Nephron progenitor cell (in vitro differentiated cells): ENCODE measurements around the gene CHMP1A.

Experiments
- DNase-seq: peaks from one replicate; pipeline ENCODE4 v3.0.0; 2021
- H3K27ac Mint-ChIP-seq: 2 replicates; pipeline ENCODE4 v1.8.0; 2021; ENCODE audit warnings: mild to moderate bottlenecking, moderate library complexity, mixed read lengths
- H3K27me3 Mint-ChIP-seq: 2 replicates; pipeline ENCODE4 v1.8.0; 2021; ENCODE audit warnings: mild to moderate bottlenecking, low read depth, mixed read lengths; ENCODE audit not compliant: poor library complexity
- H3K36me3 Mint-ChIP-seq: 2 replicates; pipeline ENCODE4 v1.8.0; 2021; ENCODE audit warnings: low read depth, mixed read lengths
- H3K4me1 Mint-ChIP-seq: 2 replicates; pipeline ENCODE4 v1.8.0; 2021; ENCODE audit warnings: mixed read lengths
- H3K4me3 Mint-ChIP-seq: 2 replicates; pipeline ENCODE4 v1.8.0; 2021; ENCODE audit warnings: mild to moderate bottlenecking, moderate library complexity, mixed read lengths
- H3K9me3 Mint-ChIP-seq: 2 replicates; pipeline ENCODE4 v1.8.0; 2021; ENCODE audit warnings: mild to moderate bottlenecking, moderate library complexity, mixed read lengths
- TF ChIP-seq, protein P1 (sequence below): fragments of 200-600 bp; sonication (generic); IDR thresholded peaks from 2 replicates; pipeline ENCODE4 v1.5.0; 2021; ENCODE audit warnings: antibody characterized with exemption

Gene CHMP1A

DNA sequence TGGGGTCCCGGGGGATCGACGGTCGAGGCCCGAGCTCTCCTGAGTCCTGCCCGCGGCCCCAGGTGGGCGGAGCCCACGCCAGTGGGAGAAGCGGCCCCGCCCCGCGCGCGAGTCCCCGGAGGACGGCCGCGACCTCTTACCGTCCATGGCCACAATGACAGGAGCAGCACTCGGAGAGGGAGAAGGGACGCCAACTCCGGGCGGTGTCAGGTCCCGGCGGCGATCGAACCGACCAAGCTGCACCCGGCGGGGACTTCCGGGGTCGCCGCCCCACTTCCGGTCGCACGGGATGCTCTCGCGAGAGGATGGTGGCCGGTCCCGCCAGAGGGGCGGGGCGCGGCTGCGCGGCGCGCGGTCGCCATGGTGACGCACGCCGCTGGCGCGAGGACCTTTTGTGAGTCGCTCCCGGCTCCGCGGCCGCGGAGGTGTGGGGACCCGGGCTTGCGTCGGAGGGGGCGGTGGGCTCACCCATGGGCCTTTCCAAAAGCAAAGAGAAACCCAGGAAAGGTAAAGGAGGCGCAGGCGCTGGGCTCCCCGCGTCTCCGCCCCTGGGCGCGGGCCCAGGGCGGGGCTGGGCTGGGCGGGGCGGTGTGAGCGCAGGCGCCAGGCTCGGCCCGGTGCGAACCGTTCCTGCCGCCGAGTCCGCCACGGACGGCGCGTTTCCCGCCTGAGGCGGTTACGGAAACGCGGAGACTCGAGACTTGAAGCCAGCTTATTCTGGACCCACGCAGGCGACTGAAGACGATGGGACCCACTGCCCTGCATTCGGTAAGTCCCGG lies at the start of gene CHMP1A, which contains the start of gene SPATA33:
Gene CHMP1A (minus strand): TSS at position 267 of the 779 bp plus-strand sequence. CDS start 120 bp downstream, at position 147.
Gene SPATA33 (plus strand): TSS at position 395 of the 779 bp plus-strand sequence. CDS start 76 bp downstream, at position 471.
- TF ChIP-seq, protein P1, sequence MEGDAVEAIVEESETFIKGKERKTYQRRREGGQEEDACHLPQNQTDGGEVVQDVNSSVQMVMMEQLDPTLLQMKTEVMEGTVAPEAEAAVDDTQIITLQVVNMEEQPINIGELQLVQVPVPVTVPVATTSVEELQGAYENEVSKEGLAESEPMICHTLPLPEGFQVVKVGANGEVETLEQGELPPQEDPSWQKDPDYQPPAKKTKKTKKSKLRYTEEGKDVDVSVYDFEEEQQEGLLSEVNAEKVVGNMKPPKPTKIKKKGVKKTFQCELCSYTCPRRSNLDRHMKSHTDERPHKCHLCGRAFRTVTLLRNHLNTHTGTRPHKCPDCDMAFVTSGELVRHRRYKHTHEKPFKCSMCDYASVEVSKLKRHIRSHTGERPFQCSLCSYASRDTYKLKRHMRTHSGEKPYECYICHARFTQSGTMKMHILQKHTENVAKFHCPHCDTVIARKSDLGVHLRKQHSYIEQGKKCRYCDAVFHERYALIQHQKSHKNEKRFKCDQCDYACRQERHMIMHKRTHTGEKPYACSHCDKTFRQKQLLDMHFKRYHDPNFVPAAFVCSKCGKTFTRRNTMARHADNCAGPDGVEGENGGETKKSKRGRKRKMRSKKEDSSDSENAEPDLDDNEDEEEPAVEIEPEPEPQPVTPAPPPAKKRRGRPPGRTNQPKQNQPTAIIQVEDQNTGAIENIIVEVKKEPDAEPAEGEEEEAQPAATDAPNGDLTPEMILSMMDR: no peak
- peak within 1 kb of the TSS; percentile 93 for H3K4me3 Mint-ChIP-seq
- H3K9me3 Mint-ChIP-seq: peaks cover 36% of the 10 kb centered on the region
- H3K27ac Mint-ChIP-seq: no peak within 1 kb of the TSS
- DNase-seq: peak; percentile 94
- no peaks in the 10 kb centered on the region for H3K27me3 Mint-ChIP-seq
- H3K4me1 Mint-ChIP-seq: peaks cover 20% of the 10 kb centered on the region
- H3K36me3 Mint-ChIP-seq: peaks cover 61% of the 10 kb centered on the region

DNA sequence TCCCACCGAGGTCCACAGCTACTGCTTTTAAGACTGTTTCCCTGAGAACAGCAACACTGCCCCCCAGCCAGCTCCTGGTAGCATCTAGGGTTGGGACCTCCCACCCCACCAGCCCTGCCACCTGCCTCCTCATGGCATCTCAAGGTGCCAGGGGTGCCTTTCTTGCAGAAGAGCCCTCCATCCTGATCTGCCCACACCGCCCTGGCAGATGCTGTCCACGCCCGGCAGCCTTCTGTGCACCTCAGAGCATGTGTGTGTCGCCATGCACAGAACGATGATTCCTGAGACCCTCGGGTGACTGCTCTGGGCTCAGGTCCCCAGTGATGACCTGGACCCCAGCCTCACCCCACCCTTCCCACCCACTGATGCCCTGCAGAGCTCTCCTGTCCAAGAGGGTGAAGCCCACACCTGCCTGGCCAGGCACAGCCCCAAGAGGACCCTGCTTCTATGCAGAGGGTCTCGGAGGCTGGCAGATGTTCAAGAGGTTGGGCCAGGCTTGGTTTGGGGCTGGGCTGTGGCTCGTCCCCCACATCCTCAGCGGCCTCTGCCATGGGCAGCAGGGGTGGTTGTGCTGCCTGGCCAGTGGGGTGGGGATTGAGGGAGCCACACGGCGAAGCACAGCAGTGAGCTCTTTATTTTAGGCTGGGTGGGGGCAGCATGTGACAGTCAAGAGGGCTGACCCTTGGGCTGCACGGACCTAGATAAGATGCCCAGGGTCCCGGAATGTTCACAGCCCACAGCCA lies 49.2 kb upstream of the CHMP1A start:
- Mint-ChIP-seq H3K27ac (no peak overlapping the region), H3K4me3 (no peak overlapping the region), H3K27me3 (peaks cover 23% of the 10 kb centered on the region), H3K4me1 (peaks cover 24% of the 10 kb centered on the region), H3K9me3 (no peaks in the 10 kb centered on the region), H3K36me3 (no peaks in the 10 kb centered on the region)
- TF ChIP-seq, protein P1: no peak
- DNase-seq: no peak

DNA sequence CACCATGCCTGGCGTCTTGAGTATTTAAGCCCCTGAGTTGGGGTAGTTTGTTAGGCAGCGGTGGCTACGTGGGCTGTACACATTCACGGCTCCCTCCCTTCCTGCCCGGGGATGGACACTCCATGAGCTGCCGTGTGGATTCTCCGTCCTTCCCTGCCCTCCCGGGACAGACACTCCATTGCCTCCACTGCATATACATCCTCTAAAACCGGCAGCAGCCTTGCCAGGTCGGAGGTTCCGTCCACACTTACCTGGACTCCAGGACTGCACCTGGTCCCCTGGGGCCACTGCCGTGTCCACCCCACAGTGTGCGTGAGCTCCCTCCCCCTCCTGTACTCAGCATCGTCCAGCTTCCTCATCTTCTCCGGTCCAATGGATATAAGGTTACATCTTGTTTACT lies 47.5 kb upstream of the CHMP1A start:
- DNase-seq: no peak
- TF ChIP-seq, protein P1: no peak
- Mint-ChIP-seq H3K4me1 (peaks cover 21% of the 10 kb centered on the region), H3K27ac (no peak overlapping the region), H3K9me3 (no peaks in the 10 kb centered on the region), H3K27me3 (peaks cover 27% of the 10 kb centered on the region), H3K36me3 (no peaks in the 10 kb centered on the region), H3K4me3 (no peak overlapping the region)

- Mint-ChIP-seq H3K36me3 (peaks cover 1% of the 10 kb centered on the region), H3K9me3 (no peaks in the 10 kb centered on the region), H3K4me3 (no peak overlapping the region), H3K4me1 (peaks cover 19% of the 10 kb centered on the region), H3K27me3 (peaks cover 27% of the 10 kb centered on the region), H3K27ac (no peak overlapping the region)
- DNase-seq: no peak
- TF ChIP-seq, protein P1: no peak
Measured at GRCh38 chr16:89704281-89704680, 46.8 kb upstream of the CHMP1A start.

- peak within 1 kb of the TSS; percentile 78 for H3K4me3 Mint-ChIP-seq
- DNase-seq: peak; percentile 96
- H3K27ac Mint-ChIP-seq: no peak within 1 kb of the TSS
- peaks cover 27% of the 10 kb centered on the region for H3K27me3 Mint-ChIP-seq
- TF ChIP-seq, protein P1: no peak
- no peaks in the 10 kb centered on the region for H3K9me3 Mint-ChIP-seq
- H3K4me1 Mint-ChIP-seq: peaks cover 20% of the 10 kb centered on the region
- H3K36me3 Mint-ChIP-seq: peaks cover 6% of the 10 kb centered on the region
Measured at GRCh38 chr16:89701425-89702406, 44.2 kb upstream of the CHMP1A start, which contains the start of gene SPATA2L. SPATA2L (minus strand) TSS chr16:89701705; CDS start chr16:89701232, 473 bp downstream.
